ENCODE results near the gene CCDC30. TPM values are rescaled to one million over a fixed set of nuclear protein-coding genes. Genes with fewer than 3 reads are reported as not detected.

CCDC30 gene
- total and polyA plus RNA-seq, 10 of the 15 experiments (the other 5 are each of a cell fraction or from before 2014, with no cell fraction given) = 0.46 to 1.8 (median 1.0) TPM

GRCh38 chr1:42456010-42456753 is 6.9 kb upstream of the CCDC30 start, which contains the start of the genes PPCS and ZMYND12 (continued):
- TF ChIP-seq YBX1 (IDR thresholded peaks at IDR 0.05) = no peak
- no peak for TF ChIP-seq NFIC (IDR thresholded peaks at IDR 0.05; ENCODE audit: low read depth, low read length)
- TF ChIP-seq RBBP5 (conservative IDR thresholded peaks at IDR 0.05) = no peak
- TF ChIP-seq ESRRA (IDR thresholded peaks at IDR 0.05; ENCODE audit: low read length) = no peak
- no peak for TF ChIP-seq ZNF384 (IDR thresholded peaks at IDR 0.05; ENCODE audit: borderline replicate concordance, low read depth, low read length)
- TF ChIP-seq BCL3 (IDR thresholded peaks at IDR 0.05; ENCODE audit: borderline replicate concordance, insufficient read depth, low read depth, low read length, poor library complexity, severe bottlenecking) = no peak
- peak; percentile 43 to 68; a peak in 3 of 4 replicates for TF ChIP-seq IKZF2 (IDR thresholded peaks at IDR 0.05)
- no peak for TF ChIP-seq SP1 (IDR thresholded peaks at IDR 0.05; ENCODE audit: low read depth, low read length)
- 0 out of 2 replicates have a peak, but pooled peaks have one; percentile 46 for TF ChIP-seq TCF3 (IDR thresholded peaks at IDR 0.05; ENCODE audit: borderline replicate concordance, insufficient read depth, low read depth, low read length)
- TF ChIP-seq BMI1 (IDR thresholded peaks at IDR 0.05; ENCODE audit: borderline replicate concordance) = no peak; the same call in 1 of the 2 replicates
- TF ChIP-seq FOXK2 (IDR thresholded peaks at IDR 0.05) = no peak
- peak; percentile 44; the same call in 1 of the 2 replicates for TF ChIP-seq MAX (IDR thresholded peaks at IDR 0.05; ENCODE audit: low read depth, low read length)
- TF ChIP-seq POLR2AphosphoS5 (IDR thresholded peaks at IDR 0.05; ENCODE audit: low read length) = peak; percentile 97
- TF ChIP-seq E4F1 (IDR thresholded peaks at IDR 0.05; ENCODE audit: borderline replicate concordance, partially characterized antibody) = no peak
- TF ChIP-seq CHD2 (IDR thresholded peaks at IDR 0.05; ENCODE audit: borderline replicate concordance, low read depth, low read length) = peak; percentile 11; the same call in 1 of the 2 replicates
- TF ChIP-seq SPI1 (IDR thresholded peaks at IDR 0.05; ENCODE audit: borderline replicate concordance, insufficient read depth, low read depth, low read length) = no peak
- no peak for TF ChIP-seq POU2F2 (IDR thresholded peaks at IDR 0.05; ENCODE audit: borderline replicate concordance, low read depth, low read length)
- TF ChIP-seq SUPT20H (IDR thresholded peaks at IDR 0.05; ENCODE audit: borderline replicate concordance, control insufficient read depth, low read depth, low read length) = no peak
- TF ChIP-seq CUX1 (IDR thresholded peaks at IDR 0.05; ENCODE audit: insufficient replicate concordance, low read depth, low read length) = no peak

Data from GM12878 (cell line).